Renal cortical epithelial cell (primary cell): ENCODE measurements around the gene NOVA2. TPM values are rescaled to one million over a fixed set of nuclear protein-coding genes. Genes with fewer than 3 reads are reported as not detected.

Source experiments
- DNase-seq: peaks from one replicate; pipeline ENCODE4 v3.0.0-alpha.2; 2011; ENCODE audit warnings: low read depth
- total RNA-seq: library from RNA; depleted of rRNA; stranded (reverse); fragments of >200 nt; gene quantifications from 2 replicates; pipeline ENCODE4 v1.2.3, GENCODE V29; 2014

Gene NOVA2, protein sequence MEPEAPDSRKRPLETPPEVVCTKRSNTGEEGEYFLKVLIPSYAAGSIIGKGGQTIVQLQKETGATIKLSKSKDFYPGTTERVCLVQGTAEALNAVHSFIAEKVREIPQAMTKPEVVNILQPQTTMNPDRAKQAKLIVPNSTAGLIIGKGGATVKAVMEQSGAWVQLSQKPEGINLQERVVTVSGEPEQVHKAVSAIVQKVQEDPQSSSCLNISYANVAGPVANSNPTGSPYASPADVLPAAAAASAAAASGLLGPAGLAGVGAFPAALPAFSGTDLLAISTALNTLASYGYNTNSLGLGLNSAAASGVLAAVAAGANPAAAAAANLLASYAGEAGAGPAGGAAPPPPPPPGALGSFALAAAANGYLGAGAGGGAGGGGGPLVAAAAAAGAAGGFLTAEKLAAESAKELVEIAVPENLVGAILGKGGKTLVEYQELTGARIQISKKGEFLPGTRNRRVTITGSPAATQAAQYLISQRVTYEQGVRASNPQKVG
- under 0.01 TPM in 1 of 2 replicates, not detected in the other for total RNA-seq

DNA sequence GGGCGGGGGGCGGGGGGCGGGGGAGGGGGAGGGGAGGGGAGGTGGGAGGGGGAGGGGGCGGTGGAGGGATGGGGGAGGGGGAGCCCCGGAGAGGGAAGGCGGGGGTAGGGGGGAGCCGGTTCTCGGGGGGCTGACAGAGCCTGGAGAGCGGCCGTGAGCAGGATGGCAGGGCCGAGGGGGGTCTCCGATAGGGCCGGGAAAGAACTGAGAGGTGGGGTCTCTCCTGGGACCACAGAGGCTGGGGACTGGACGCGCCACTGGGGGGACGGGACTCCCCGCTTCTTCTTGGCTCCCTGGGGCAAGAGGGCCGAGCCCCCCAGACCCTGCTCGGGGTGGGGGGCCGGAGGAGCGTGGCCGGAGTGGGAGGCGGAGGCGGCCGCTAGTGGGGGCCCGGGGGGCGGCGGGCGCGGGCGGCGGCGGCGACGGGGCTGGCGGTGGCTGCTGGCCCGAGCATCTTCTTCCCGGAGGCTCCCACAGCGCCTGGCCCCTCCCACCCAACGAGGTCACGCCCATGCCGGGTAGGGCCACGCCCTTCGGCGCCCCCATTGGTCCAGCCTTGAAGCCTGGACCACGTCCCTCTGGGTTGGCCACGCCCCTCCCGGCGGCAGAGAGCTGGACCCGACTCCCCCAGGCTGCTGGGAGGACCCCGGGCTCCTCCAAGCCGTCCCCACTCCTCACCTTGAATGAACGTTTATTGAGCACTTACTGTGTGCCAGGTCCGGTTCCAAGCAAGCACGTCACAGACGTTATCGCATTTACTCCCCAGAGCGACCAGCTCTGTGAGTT, at the start of gene NOVA2:
NOVA2 (minus strand) TSS at position 313 of the 786 bp plus-strand sequence. CDS start 514 bp downstream, outside the sequence.
- DNase-seq, result no peak

DNA sequence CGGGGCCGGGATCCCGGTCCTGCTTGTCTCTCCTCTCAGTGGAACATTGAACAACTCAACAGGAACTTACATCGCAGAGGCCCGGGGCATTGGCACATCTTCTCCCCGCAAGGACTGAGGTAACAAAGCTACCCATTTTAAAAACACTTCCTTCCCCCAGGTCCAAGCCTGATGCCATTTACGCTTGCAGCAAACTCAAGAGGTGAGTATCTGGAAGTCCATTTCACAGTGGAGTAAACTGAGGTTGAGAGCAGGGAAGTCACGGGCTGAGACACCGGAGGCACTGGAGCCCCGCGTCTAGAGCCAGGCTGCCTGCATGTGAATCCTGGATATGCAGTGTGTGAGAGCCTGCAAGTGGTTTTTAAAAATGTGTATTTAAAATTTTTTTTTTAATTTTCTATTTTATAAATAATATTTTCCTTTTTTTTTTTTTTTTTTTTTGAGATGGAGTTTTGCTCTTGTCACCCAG, 49.7 kb upstream of the NOVA2 start:
- no peak for DNase-seq

DNA sequence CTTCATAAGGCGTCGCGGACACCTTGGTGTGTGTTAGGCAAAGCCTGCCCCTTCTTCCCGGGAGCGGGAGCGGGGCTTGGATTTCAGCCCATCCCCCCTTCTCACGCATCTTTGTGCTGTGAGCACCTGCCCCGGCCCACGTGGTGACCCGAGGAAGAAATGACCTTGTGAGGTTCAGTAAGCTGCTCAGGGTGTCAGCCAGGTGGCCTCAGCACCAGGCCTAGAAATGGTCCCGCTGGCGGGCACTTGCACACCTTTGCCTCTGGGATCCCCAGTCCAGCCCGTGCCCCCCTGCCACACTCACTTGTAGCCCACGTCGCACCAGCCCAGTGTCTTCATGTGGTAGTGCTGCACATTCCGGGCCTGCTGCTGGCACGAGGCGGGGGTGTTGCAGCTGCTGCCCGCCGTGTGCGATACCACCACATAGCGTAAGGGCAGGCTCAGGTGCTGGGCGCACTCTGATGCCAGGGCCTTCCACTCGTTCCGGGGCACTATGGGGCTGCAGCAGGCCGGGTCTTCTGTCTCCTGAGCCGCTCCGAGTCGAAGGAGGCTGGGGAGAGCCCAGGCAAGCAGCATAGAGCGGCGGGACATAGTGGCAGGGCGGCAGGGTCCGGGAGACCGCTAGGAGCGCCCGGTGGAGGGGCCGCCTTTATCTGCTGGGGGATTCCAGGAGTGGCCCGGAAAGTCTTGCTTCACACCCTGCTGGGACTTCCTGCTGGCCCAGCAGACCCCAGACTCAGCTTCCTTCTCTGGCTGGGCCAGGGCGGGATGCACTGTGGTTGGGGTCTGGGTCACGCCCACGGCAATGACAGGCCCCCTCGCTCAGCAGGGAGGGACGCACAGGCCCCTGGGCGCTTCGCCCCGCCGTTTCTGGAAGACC, 49.0 kb upstream of the NOVA2 start, which contains the start of gene PGLYRP1:
PGLYRP1 (minus strand) TSS at position 623 of the 880 bp plus-strand sequence; CDS start at position 591, 32 bp downstream.
- DNase-seq, result no peak

DNA sequence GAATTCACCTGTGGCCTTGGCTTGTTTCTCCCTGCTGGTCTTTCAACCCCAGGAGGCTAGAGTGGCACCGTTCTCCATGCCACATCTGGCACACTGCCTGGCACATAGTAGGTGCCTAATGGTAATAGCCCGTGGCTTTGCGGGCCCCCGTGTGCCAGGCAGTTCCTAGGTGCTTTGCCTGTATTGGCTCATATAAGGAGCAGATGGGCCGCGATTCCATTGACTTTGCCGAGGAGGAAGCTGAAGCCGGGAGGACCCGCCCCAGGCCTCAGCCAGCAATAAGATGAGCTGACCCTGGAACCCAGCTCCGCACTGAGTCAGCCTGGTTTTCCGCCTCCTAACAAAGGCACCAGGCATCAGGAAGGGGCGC, 48.4 kb upstream of the NOVA2 start:
- no peak for DNase-seq

DNA sequence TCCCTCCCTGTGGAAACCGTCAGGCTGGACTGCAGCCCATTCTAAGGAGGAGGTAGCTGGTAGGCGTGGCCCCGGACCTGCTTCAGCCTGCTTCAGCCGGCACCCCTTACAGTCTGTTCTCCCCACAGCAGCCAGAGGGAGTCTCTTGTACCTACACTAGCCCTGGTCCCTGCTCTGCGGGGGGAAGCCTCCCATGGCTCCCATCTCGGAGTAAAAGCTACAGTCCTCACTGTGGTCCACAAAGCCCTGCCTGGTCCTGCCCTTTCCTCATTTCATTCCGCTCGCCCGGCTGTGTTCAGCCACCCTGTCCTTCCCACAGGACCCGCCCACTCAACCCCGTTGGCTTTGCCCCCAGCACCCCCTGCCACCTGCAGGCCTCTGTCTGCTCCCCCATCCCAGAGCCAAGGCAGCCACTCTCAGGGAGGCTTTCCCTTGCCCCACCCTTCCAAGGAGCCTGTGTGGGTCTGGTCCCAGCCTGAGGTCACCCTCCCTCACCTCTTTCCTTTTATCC, 47.9 kb upstream of the NOVA2 start:
- DNase-seq, result no peak

DNA sequence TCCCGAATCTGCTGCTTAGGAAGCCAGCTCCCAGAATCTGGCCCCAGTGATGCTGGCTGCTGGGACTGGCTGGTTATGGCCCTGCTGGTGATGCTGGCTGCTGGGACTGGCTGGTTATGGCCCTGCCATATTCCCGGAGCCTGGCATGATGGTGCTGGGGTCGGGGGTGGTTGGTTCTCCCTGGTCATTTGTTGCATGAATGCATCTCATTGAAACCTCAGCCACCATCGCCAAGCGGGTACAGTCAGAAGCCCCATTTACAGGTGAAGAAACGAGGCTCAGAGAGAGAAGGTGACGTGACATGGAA, 47.1 kb upstream of the NOVA2 start:
- DNase-seq, result no peak

DNA sequence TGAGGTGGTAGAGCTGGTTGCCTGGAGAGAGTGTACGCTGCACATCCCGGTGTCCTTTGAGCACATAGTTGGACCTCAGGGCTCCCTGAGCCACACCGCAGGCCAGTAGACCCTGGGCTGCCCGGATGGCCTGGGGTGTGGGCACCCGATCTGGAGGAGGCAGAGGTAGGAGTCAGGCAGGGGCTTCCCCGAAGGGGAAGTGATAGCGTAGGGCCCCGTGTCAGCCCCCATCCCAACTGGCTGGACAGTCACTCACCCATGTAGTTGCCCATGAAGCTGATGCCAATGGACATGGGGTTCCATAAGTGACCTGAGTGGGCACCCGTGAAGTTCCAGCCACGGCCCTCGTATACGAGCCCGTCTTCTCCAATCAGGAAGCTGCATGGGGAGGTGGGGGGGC, 45.6 kb upstream of the NOVA2 start:
- DNase-seq, result no peak

DNA sequence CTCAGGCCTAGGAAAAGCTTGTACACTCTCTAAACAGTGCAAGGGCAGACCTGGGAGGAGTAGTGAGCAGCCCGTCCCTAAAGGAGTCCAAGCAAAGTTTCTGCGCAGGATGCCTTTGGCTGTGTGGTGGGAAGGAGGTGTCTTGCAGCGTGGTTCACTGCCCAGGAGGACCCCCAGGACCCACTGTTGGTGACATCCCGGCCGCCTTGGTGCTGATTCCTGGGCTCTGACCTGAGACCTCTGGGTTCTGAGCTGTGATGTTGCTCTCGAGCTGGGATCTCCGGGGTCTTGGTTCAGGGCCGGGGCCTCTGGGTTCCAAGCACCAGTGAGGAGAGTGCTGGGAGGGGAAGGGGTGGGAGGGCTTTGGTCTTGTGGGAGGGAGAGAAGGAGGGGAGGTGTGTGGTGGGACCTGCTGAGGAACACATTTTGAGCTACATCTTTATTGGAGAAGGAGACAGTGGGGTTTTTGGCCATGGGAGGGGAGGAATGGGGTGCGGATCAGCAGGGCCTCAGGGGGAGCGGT, 45.1 kb upstream of the NOVA2 start:
- no peak for DNase-seq

DNA sequence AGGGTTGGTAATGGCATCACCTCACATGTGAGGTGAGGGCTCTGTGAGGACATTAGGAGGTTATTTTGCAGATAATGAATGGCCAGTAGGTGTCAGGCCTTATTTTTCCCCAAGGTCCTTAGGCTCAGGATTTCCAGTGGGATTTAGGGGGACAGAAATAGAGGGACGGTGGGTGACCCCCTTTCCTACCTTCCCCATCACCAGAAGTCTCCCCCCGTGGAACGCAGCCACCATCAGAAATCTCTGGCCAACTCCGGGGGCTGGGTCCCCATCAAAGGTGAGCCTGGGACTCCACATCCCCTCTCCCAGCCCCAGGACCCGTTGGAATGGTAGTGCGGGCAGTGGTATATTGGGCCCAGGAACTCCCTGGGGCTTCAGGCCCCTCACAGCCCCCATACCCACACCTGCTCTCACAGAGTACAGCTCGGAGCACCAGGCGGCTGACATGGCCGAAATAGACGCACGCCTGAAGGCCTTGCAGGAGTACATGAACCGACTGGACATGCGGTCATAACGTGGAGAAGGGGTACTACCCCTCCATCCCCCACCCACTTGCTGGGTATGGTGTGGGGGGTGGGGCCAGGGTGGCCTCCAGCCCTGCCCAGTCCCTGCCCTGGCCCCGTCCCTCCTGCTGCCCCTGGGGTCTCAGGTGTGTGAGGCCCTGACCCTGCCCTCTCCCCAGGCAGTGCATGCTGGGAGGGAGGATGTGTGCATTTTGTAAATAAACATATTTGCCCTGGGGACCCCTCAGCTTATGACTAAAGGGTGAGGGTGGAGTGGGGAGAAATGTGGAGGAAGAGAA, 44.4 kb upstream of the NOVA2 start:
- DNase-seq, result no peak

DNA sequence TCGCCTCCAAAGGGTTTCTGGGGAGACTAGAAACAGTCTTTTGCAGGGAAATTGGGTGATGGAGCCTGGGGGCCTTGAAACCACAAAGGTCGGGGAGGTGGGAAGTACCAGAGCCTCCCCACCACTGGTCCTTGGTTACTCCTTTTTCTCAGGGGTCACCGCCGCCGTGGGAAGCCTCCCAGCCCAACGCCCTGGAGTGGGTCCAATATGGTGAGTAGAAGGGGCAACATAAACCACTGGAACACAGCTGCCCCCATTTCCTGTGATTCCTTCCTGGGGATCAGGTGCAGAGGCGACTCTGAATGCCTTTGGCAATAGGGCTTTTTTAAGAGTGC, 43.4 kb upstream of the NOVA2 start:
- no peak for DNase-seq

DNA sequence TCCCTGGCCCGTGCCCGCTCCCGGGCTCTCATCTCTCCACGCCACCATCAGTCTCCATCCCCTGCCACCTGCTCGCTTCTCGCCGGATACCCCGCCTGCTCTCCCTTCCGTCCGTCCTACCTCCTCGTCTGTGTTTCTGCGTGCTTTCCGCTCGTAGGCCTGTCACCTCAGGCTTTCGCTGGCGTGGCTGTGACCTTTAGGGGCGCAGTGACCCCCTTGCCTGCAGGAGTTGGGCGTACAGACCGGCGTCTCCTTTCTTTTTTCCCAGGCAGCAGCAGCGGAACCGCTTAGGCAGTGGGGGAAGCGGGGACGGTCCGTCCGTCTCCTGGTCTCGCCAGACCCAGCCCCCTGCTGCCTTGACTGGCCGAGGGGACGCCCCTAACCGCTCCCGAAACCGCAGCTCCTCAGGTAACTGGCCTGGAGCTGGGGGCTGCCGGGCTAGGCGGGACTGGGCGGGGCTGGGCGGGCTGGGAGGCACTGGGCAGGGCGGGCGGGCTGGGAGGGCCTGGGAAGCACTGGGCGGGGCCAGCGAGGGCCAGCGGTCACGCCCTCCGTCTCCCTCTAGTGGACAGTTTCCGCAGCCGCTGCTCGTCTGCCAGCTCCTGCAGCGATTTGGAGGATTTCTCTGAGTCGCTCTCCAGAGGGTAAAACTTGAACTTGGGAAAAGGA, 42.9 kb upstream of the NOVA2 start:
- peak; percentile 49 for DNase-seq

DNA sequence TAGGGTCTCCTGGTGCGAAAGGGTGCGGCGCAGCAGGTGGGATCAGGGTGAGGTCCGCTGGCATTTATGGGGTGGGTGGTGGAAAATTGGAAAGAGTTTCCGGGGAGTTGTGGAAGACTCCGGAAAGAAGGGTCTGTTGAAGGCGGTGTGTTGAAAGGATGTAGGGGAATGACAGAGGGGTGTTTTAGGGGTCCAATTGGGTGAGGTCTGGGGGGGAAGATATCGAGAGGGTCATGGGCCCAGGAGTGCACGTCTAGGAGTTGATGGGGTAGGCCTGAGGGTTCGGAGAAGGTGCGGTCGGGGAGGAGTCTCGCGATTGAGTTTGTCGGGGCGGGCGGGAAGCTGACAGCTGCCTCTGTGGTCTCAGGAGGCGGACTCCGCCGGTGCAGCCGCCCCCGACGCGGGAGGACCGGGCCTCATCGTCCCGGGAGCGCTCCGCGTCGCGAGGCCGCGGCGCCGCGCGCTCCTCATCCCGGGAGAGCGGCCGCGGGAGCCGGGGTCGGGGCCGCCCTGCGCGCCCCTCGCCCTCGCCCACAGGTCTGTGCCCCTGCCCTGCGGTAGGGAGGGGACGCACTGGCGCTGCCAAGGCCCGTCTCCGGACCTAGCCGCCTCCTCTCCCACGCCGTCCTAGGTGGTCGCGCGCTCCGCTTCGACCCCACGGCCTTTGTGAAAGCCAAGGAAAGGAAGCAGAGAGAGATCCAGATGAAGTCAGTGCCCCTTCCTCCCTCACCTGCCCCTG, 42.2 kb upstream of the NOVA2 start:
- no peak for DNase-seq

DNA sequence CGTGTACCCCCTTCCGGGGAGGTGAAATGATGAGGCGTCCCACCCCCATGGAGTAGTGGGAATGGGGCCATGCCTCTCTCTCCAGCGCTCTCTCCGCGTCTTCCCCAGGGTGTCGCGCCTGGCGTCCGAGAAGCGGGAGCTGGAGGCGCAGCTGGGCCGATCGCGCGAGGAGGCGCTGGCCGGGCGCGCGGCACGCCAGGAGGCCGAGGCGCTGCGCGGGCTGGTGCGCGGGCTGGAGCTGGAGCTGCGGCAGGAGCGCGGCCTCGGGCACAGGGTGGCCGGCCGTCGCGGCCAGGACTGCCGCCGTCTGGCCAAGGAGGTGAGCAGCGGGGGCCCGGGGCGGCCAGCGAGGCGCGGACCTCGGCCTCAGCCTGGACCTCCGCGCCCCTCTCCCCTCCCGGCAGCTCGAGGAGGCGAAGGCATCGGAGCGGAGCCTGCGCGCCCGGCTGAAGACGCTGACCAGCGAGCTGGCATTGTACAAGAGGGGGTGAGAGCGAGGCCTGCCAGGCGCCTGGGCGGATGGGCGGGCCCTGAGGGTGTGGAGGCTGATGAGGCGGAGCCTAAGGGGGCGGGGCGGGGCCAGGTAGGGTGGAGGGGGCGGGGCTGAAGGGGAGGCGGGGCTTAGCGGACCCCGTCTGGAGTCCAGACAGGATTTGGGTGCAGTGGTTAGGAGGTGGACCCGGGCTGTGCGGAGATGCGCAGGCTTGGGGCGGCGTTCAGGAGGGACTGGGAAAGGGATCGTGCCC, 41.4 kb upstream of the NOVA2 start:
- peak; percentile 57 for DNase-seq

DNA sequence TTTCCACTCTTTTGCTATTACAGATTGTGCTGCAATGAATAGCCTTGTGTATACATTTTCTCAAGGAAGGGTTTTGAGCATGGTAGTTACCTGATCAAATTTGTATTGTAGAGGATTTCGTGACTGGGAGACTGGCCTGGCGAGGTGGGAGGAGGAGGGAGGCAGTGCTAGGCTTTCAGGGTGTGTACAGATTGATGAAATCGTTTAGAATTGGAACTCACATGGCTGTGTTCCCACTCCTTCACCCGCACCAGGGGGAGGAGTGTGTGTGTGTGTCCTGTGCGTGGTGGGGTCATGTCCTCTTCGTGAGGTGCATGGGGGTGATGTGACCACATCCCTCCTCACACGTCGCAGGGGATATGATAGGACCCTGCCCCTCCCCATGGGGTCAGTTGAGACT, 40.9 kb upstream of the NOVA2 start:
- no peak for DNase-seq

DNA sequence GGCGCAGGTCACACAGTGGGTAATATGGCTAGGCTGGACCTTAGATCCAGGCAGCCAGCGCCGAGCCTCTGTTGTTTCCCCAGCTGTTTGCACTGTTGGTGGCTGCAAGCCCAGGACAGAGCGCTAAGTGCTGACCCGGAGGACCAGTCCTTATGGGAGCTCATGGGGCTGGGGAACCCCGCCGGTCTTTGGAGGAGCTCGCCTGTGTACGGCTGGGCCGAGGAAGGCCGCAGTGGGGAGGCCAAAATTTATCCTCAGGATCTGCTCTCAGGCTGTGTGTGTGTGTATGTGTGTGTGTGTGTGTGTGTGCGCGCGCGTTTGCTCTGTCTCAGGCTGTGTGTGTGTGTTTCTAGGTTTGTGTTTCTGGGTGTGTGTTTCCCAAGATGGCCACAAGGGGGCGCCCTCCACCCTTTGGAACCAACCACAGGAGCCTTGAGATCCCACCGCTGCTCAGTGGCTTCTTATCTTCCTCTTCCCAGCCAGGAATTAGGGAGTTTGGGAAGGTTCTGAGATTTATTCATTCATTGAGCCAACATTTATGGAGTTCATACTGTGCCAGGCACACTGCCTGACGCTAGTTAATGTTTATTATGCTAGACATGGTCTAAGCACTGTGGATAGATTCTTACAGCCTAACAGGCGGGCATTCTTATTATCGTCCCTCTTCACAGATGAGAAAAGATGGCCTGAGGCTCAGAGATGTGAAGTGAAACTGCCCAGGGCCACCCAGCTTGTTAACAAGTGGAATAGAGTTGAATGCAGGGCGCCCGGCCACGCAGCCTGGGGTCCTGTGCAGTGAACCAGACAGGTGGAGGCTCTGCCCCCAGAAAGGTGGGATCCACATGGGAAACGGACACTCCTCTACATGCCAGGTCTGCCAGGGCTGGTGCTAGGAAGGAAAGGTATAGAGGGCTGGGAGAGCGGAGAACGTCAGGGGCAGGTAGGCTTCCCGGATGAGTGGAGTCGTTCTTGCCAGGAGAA, 36.2 kb upstream of the NOVA2 start:
- peak; percentile 35 for DNase-seq

DNA sequence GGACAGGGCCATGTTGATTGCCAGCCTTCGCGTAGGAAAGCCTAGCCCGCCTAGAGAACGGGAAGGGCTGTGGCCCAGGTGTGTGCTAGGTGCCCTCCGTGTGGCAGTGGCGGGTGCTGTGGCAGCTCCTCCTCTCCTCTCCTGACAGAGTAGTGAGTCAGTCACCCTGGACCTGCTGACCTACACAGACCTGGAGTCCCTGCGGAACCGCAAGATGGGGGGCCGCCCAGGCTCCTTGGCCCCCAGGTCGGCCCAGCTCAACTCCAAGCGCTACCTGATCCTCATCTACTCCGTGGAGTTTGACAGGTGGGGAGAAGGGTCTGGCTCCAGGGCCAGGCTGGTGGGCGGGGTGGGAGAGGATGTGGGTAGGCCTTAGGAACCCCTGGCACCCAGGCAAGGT, 32.7 kb upstream of the NOVA2 start:
- no peak for DNase-seq

DNA sequence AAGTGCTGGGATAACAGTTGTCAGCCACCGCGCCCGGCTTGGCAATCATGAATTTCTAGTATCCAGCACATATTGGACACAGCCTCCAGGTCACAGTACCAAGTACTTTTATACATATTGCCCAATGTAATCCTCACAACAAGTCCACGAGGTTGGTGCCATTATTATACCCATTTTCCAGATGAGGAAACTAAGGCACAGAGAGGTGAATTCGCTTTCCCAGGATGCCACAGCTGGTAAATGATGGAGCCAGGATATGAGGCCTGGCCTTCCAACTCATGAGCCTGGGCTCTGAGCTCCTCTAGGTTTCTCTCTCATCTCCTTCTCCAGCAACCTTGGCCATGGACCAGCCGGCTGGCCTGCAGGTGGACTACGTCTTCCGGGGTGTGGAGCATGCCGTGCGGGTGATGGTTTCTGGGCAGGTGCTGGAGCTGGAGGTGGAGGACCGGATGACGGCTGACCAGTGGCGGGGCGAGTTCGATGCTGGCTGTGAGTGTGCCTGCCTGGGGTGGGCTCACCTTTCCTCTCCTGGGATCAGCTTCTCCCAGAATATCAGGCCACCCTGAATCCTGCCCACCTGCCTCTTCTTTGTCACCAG, 29.1 kb upstream of the NOVA2 start:
- no peak for DNase-seq
